ENCODE data around the gene NENF. TPM values are rescaled to one million over a fixed set of nuclear protein-coding genes. Genes with fewer than 3 reads are reported as not detected.

Gene NENF
- total RNA-seq, 2 donors from 2014 or later: 85.4 to 89.7 TPM

DNA sequence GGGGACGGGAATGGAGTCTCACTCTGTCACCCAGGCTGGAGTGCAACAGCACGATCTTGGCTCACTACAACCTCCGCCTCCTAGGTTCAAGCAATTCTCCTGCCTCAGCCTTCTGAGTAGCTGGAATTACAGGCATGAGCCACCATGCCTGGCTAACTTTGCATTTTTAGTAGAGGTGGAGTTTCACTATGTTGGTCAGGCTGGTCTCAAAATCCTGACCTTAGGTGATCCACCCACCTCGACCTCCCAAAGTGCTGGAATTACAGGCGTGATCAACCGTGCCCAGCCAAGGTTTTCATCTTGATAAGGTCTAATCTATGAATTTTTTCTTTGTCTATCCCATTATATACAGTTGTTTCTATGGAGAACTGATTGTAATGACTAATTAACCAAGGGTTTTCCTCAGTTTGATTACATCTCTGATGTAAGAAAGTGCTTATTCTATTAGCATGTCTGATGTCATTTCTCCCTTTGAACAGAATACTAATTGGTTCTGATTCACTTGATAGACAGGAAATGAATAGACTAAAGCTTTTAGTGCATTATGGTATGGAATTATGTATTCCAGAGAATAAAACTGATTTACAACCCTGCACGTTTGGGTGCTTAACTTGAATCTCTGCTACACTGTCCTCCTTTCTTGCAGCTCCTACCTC lies 29.9 kb upstream of the NENF start:
- TF ChIP-seq POLR2A (IDR thresholded peaks at IDR 0.05): no peak
- TF ChIP-seq, protein P1, sequence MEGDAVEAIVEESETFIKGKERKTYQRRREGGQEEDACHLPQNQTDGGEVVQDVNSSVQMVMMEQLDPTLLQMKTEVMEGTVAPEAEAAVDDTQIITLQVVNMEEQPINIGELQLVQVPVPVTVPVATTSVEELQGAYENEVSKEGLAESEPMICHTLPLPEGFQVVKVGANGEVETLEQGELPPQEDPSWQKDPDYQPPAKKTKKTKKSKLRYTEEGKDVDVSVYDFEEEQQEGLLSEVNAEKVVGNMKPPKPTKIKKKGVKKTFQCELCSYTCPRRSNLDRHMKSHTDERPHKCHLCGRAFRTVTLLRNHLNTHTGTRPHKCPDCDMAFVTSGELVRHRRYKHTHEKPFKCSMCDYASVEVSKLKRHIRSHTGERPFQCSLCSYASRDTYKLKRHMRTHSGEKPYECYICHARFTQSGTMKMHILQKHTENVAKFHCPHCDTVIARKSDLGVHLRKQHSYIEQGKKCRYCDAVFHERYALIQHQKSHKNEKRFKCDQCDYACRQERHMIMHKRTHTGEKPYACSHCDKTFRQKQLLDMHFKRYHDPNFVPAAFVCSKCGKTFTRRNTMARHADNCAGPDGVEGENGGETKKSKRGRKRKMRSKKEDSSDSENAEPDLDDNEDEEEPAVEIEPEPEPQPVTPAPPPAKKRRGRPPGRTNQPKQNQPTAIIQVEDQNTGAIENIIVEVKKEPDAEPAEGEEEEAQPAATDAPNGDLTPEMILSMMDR (IDR thresholded peaks at IDR 0.05): no peak
- intact Hi-C loops (cut with DNase I): no loop called here
- WGBS, 2 donors: 91 to 93% methylated on average over 7 of the region's 7 CpGs
- DNase-seq: no peak
- ATAC-seq: no peak
- H3K4me1 ChIP-seq: no peaks in the 10 kb centered on the region
- no peak overlapping the region for H3K27ac ChIP-seq
- no peaks in the 10 kb centered on the region for H3K27me3 ChIP-seq
- no peaks in the 10 kb centered on the region for H3K36me3 ChIP-seq (replicated peaks in 1 of 2; ENCODE audit: insufficient read depth in 1 of 2, low read depth in 2 of 2)
- H3K4me3 ChIP-seq: no peak overlapping the region
- no peaks in the 10 kb centered on the region for H3K9me3 ChIP-seq

DNA sequence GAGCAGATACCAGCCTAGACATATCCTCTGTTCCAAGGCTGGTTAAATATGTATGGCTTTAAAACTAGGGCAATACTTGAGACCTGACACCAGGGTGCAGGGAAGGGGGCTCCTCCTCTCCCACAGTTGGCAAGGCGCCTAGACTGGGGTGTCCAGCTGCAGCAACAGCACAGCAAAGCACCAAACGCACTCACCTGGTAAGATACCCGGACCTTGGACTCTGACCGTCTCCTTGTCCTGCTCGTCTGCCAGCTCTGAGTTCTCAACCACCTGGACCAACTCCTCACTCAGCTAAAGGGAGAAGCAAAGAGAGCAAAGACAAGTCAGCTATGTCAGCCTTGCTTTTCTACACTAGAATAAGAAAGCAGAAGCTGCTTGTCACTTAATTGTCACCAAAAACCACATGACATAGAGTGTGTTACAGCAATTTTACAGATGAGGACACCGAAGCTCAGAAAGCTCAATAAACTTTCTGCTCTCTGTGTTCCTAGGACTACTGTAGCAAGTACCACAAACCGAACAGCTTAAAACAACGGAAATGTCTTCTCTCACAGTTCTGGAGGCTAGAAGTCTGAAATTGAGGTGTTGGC lies 22.4 kb upstream of the NENF start:
- H3K27me3 ChIP-seq: no peaks in the 10 kb centered on the region
- 60 to 70% methylated on average over 7 to 8 of the region's 8 CpGs for WGBS, 2 donors
- intact Hi-C loops (cut with DNase I): no loop called here
- peaks cover 12% of the 10 kb centered on the region for H3K4me1 ChIP-seq
- no peak overlapping the region for H3K4me3 ChIP-seq
- H3K9me3 ChIP-seq: no peaks in the 10 kb centered on the region
- ATAC-seq: no peak
- no peak overlapping the region for H3K27ac ChIP-seq
- peaks cover 0 to 3% of the 10 kb centered on the region in 2 donors for H3K36me3 ChIP-seq (replicated peaks in 1 of 2; ENCODE audit: insufficient read depth in 1 of 2, low read depth in 2 of 2)
- TF ChIP-seq POLR2A (IDR thresholded peaks at IDR 0.05): no peak
- TF ChIP-seq, protein P1 (IDR thresholded peaks at IDR 0.05): no peak
- no peak for DNase-seq

DNA sequence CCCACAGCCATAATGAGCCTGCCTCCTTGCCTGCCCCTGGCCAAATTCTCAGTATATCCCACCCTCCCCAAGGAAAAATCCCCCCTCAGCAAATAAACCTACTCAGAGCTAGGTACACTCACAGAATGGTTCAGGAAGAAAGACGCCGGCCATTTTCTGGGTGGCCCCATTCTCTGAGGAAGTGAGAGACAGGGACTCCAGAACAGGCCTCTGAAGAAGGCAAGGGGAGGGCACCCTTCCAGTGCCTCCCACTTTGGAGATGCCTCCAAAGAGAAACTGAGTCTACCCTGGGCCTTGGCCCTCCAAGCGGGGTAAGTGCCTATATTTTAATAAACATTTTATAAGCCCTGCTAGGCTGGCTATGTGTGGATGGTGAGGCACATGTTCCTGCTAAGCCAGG lies 20.3 kb upstream of the NENF start:
- intact Hi-C loops (cut with DNase I): no loop called here
- TF ChIP-seq, protein P1 (IDR thresholded peaks at IDR 0.05): no peak
- TF ChIP-seq POLR2A (IDR thresholded peaks at IDR 0.05): no peak
- peaks cover 12% of the 10 kb centered on the region for H3K4me1 ChIP-seq
- ATAC-seq (no peak), DNase-seq (no peak)
- peaks cover 0 to 3% of the 10 kb centered on the region in 2 donors for H3K36me3 ChIP-seq (replicated peaks in 1 of 2; ENCODE audit: insufficient read depth in 1 of 2, low read depth in 2 of 2)
- H3K4me3 ChIP-seq: no peak overlapping the region
- H3K9me3 ChIP-seq: no peaks in the 10 kb centered on the region
- H3K27me3 ChIP-seq: no peaks in the 10 kb centered on the region
- 87 to 100% methylated on average over 2 to 3 of the region's 3 CpGs for WGBS, 2 donors
- no peak overlapping the region for H3K27ac ChIP-seq

DNA sequence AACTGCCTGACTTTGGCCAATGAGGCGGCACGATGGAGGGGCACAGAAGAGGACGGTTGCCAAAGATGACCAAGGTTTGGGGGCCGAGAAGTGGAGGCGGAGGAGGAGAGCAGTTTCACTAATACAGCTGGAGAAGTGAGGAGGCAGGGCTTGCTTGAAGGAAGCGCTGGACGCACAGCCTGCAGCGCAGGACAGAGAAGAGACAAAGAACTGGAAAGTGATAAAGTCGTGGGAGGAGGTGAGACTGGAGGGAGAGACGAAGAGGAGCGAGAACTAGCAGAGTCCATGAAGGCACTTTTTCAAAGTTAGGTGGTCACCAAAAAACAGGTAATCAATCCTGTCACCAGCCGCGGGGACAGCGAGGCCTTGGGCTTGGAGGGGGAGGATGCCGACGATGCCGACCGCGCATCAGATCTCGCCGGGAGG lies 18.8 kb upstream of the NENF start:
- WGBS, 2 donors: 20 to 21% methylated on average over 21 of the region's 21 CpGs
- TF ChIP-seq, protein P1 (IDR thresholded peaks at IDR 0.05): no peak
- no peak for TF ChIP-seq POLR2A (IDR thresholded peaks at IDR 0.05)

More for the DNA sequence above, 18.8 kb upstream of the NENF start:
- ATAC-seq (peak; percentile 3), DNase-seq (no peak)
- Histone ChIP-seq H3K4me3 (peak overlapping the region; percentile 44 to 84), H3K27me3 (no peaks in the 10 kb centered on the region), H3K4me1 (peaks cover 12% of the 10 kb centered on the region), H3K36me3 (replicated peaks in 1 of 2; ENCODE audit: insufficient read depth in 1 of 2, low read depth in 2 of 2) (peaks cover 0 to 3% of the 10 kb centered on the region in 2 donors), H3K9me3 (no peaks in the 10 kb centered on the region), H3K27ac (peak overlapping the region in 2 of 4 donors; percentile 52 to 61)
- intact Hi-C loops (cut with DNase I): no loop called here
